Left colon (tissue), 2 donors: Measurements from ENCODE around the gene LRRTM4. TPM values are rescaled to one million over a fixed set of nuclear protein-coding genes. Genes with fewer than 3 reads are reported as not detected.
A peak's percentile ranks its signal among the peaks of the same experiment; 100 is the strongest.
"Not testable (repeated sequence)": the region's sequence is repeated elsewhere in the genome, so short reads cannot be mapped to it uniquely, and the experiment has no call there.

ENCODE experiments used
- ATAC-seq: fragments of 200-7000 bp; cut with Tn5 transposase; one replicate; pipeline ENCODE4 v1.9.1; 2020; ENCODE audit warnings: mild to moderate bottlenecking, moderate library complexity
- DNase-seq, 2 donors: peaks; one replicate each; pipeline ENCODE4 v3.0.0-alpha.2; 2020
- intact Hi-C, 2 donors: fragments of 100-400 bp; cut with DNase I in 1 of 2; cut with micrococcal nuclease in 1 of 2; formaldehyde crosslinking; loops; one replicate each; pipeline versions ENCODE4 v1.11.2 to v1.14.0; 2022; cut with DNase I, micrococcal nuclease
- total RNA-seq, 2 donors: library from RNA; stranded (reverse); fragmentation: NEBNext Ultra II Directional; extraction: Animal tissue kit (Norgen Biotek cat#: 25700); gene quantifications; one replicate each; pipeline ENCODE4 v1.2.1, GENCODE V29; 2021
- donor health status: DM: no; HTN: no; CAD: no.
- donor health status: DM: yes; HTN: yes; CAD: no.

Gene LRRTM4
- total RNA-seq, 2 donors from 2014 or later: 0.64 TPM; not detected in 1

GRCh38 chr2:76839826-76840225 lies 682.4 kb downstream of the LRRTM4 start:
- no peak for ATAC-seq
- intact Hi-C loops: no loop called here
- no peak for DNase-seq

GRCh38 chr2:76829374-76830234 lies 692.6 kb downstream of the LRRTM4 start:
- ATAC-seq: no peak
- intact Hi-C loops: no loop called here
- no peak for DNase-seq

DNA sequence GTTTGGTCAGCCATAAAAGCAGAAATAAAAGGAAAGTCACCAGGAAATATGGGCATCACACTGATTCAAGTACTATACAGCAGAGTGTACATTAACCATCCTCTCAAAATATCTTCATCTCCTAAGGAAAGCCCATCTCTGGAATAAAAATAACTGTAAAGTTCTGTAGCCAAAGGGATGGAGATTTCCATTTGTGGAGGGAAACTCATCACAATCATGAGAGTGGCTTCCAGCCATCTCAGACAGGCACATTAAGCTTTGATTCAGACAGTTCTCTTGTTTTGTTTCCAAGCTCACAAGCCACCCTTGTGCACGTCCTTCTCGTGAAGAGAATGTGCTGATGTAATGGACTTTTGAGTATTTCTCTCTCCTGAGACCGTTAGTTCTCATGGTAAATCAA lies 695.5 kb downstream of the LRRTM4 start:
- ATAC-seq (no peak), DNase-seq (no peak)
- intact Hi-C loops: no loop called here

- intact Hi-C loops: no loop called here
- peak in 1 of 2 donors; percentile 37 for DNase-seq
- peak; percentile 100 for ATAC-seq
Observed at GRCh38 chr2:76825140-76825970, 696.8 kb downstream of the LRRTM4 start.

- DNase-seq (no peak), ATAC-seq (peak; percentile 34)
- intact Hi-C loops: no loop called here
Observed at GRCh38 chr2:76821731-76822130, 700.4 kb downstream of the LRRTM4 start.

DNA sequence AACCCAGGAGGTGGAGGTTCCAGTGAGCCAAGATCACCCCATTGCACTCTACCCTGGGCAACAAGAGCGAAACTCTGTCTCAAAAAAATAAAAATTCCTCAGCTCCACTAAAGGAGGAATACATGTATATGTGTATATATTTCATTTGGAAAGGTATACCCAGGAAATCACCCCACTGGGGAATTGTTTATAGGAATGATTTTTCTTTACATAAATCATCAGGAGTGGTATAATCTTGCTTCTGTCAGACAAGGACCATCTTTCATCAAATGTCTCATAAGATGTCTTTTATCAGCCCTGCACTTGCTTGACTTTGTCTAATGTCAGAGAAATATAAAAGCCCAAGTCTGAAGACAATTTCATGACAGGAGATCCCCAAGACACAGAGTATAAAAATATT lies 709.1 kb downstream of the LRRTM4 start:
- no peak for DNase-seq
- no peak for ATAC-seq
- intact Hi-C loops: no loop called here

- DNase-seq (no peak), ATAC-seq (no peak)
- intact Hi-C loops: no loop called here
Observed at GRCh38 chr2:76812156-76812555, 710.0 kb downstream of the LRRTM4 start.

GRCh38 chr2:76809136-76809535 lies 713.0 kb downstream of the LRRTM4 start:
- no peak for DNase-seq
- ATAC-seq: no peak
- intact Hi-C loops: no loop called here

GRCh38 chr2:76808732-76809131 lies 713.4 kb downstream of the LRRTM4 start:
- DNase-seq (no peak), ATAC-seq (no peak)
- intact Hi-C loops: no loop called here

DNA sequence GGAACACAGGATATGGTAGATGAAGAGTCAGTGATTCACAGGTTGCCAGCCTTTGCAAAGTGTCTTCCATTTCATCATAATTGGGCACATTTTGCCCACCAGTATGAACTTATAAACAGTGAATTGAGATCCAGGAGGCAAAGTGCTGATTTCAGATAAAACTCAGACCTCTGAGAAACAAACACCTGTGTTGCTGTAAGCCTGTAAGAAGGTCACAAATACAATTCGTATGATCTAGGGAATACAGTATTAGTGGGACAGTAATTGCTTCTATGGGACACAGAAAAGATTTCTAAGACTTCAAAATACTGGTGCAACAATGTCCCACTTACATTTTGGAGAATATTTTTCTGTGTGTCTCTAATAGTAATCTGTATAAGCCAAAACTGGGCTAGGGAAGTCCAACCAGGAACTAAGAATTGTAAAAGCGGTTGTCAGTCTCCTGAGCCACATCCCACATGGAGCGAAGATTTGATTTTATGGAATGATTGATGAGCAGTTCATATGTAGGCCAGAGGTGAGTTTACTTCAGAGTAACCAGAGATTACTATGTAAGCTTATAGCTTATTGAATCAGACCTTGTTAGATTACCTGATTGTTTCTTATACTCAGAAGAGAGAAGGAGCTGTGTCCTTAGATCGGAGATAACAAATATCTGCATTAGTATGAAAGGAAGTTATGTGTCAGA lies 728.4 kb downstream of the LRRTM4 start:
- intact Hi-C loops: no loop called here
- DNase-seq: no peak
- peak; percentile 84 for ATAC-seq

- intact Hi-C loops, ATAC-seq, DNase-seq: not testable (repeated sequence)
Observed at GRCh38 chr2:76781313-76781712, 740.9 kb downstream of the LRRTM4 start.

DNA sequence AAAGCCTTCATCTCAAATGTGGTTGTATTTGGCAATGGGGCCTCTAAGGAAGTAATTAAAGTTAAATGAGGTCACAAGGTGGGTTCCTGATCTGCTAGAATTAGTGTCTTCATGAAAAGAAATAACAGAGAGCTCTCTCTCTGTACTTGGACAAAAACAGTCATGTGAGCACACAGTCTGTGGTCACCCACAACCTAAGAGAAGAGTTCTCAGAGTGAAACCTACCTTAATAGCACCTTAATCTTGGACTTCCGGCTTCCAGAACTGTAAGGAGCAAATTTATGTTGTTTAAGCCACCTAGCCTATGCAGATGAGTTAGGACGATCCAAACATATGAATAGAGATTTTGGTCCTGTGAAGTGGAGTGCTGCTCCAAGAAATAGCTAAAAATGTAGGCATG lies 758.9 kb downstream of the LRRTM4 start:
- no peak for ATAC-seq

DNA sequence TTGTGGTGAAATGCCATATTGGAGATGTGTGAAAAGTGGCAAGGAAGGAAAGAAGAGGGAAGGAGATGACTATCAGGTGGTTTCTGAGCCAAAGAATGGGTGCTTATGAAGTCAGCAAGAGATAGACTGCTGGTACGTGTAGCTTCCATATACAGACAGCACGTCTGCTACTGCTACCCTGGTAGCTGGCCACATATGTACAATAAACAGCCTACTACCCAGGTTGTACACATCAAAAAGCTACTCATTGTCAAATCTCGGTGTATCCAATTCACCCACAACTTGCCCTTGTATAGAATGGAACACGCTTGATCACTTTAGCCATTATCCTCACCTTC lies 761.8 kb downstream of the LRRTM4 start:
- intact Hi-C loops: no loop called here
- no peak for ATAC-seq

More for the DNA sequence above, 758.9 kb downstream of the LRRTM4 start:
- no peak for DNase-seq
- intact Hi-C loops: no loop called here

DNA sequence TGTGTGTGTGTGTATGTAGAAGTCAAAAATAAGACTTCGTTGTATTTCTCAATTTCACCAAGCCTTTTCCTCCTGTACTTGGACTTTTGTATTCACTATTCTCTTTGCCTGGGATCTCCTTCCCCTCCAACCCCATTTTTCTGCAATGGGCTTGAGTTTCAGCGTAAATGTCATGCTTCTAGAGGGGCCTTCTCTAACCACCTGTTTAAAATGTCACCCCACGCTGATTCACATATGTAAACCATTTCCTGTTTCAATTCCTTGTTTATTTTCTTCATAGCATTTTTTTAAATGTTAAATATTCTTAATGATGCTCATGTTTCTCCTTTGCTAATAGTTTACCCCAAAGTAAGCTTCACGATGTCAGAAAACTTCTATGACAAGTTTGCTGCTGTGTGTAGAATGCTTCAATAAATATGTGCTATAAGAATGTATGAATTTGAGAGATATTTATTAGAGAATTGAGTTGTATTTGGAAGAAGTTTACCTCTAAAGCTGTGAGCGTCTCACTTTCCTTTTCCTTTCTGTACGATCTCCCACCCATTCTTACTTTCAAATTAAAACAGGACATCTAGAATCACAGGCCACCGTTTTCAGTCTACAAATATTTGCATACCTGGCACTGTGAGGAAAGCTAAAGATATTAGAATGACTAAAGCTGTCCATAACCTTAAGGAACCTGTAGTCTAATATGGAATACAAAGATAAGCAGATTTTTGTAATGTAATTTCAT lies 762.4 kb downstream of the LRRTM4 start:
- no peak for ATAC-seq
- intact Hi-C loops: no loop called here
- no peak for DNase-seq

More for the DNA sequence above, 761.8 kb downstream of the LRRTM4 start:
- DNase-seq: no peak

- intact Hi-C loops: no loop called here
- no peak for DNase-seq
- ATAC-seq: no peak
Observed at GRCh38 chr2:76752506-76752905, 769.7 kb downstream of the LRRTM4 start.

GRCh38 chr2:76749858-76750257 lies 772.3 kb downstream of the LRRTM4 start:
- intact Hi-C loops: no loop called here
- DNase-seq: no peak
- ATAC-seq: no peak

- intact Hi-C loops: no loop called here
- DNase-seq (no peak), ATAC-seq (no peak)
Observed at GRCh38 chr2:76748581-76749296, 773.4 kb downstream of the LRRTM4 start.

- intact Hi-C loops: no loop called here
- no peak for DNase-seq
- no peak for ATAC-seq
Observed at GRCh38 chr2:76745605-76746004, 776.6 kb downstream of the LRRTM4 start.
